HG03442 (cell line): ENCODE data around the gene CSGALNACT2.
"Not testable (repeated sequence)": the region's sequence is repeated elsewhere in the genome, so short reads cannot be mapped to it uniquely, and the experiment has no call there.

Experiments
- ATAC-seq: cut with Tn5 transposase; IDR thresholded peaks from one replicate; pipeline ENCODE4 v1.9.1; 2021; ENCODE audit warnings: mild to moderate bottlenecking, moderate library complexity; ENCODE audit not compliant: unreplicated experiment

Gene CSGALNACT2

GRCh38 chr10:43138021-43138756 is at the start of gene CSGALNACT2:
Gene CSGALNACT2, plus strand, starts transcription at chr10:43138445. Its CDS starts 16,705 bp downstream, at chr10:43155150.
- ATAC-seq, result peak; percentile 67

GRCh38 chr10:43089519-43089918 is 48.7 kb upstream of the CSGALNACT2 start:
- no peak for ATAC-seq

- ATAC-seq, result no peak
Observed at GRCh38 chr10:43090188-43090587, 48.1 kb upstream of the CSGALNACT2 start.

GRCh38 chr10:43090664-43091063 is 47.6 kb upstream of the CSGALNACT2 start:
- ATAC-seq, result no peak

- ATAC-seq, result no peak
Observed at GRCh38 chr10:43091846-43092245, 46.4 kb upstream of the CSGALNACT2 start.

- ATAC-seq, result no peak
Observed at GRCh38 chr10:43093423-43094076, 44.7 kb upstream of the CSGALNACT2 start.

- no peak for ATAC-seq
Observed at GRCh38 chr10:43094085-43094484, 44.2 kb upstream of the CSGALNACT2 start.

- ATAC-seq, result not testable (repeated sequence)
Observed at GRCh38 chr10:43099339-43099738, 38.9 kb upstream of the CSGALNACT2 start.

- ATAC-seq, result no peak
Observed at GRCh38 chr10:43099928-43100327, 38.3 kb upstream of the CSGALNACT2 start.

GRCh38 chr10:43100366-43100765 is 37.9 kb upstream of the CSGALNACT2 start:
- no peak for ATAC-seq

- no peak for ATAC-seq
Observed at GRCh38 chr10:43102063-43102828, 36.0 kb upstream of the CSGALNACT2 start.

GRCh38 chr10:43105102-43105955 is 32.9 kb upstream of the CSGALNACT2 start:
- ATAC-seq, result peak; percentile 77

- no peak for ATAC-seq
Observed at GRCh38 chr10:43105956-43106229, 32.4 kb upstream of the CSGALNACT2 start.

GRCh38 chr10:43106256-43107091 is 31.8 kb upstream of the CSGALNACT2 start:
- no peak for ATAC-seq

- no peak for ATAC-seq
Observed at GRCh38 chr10:43108951-43109350, 29.3 kb upstream of the CSGALNACT2 start.

- no peak for ATAC-seq
Observed at GRCh38 chr10:43109671-43110249, 28.5 kb upstream of the CSGALNACT2 start.

GRCh38 chr10:43110338-43111071 is 27.7 kb upstream of the CSGALNACT2 start:
- ATAC-seq, result peak; percentile 59

- no peak for ATAC-seq
Observed at GRCh38 chr10:43111101-43111500, 27.1 kb upstream of the CSGALNACT2 start.
